ENCODE measurements around the gene USP31.

USP31 gene

GRCh38 chr16:23137818-23138217, 11.4 kb downstream of the USP31 start:
- no peak for TF ChIP-seq CTCF (IDR thresholded peaks at IDR 0.05; ENCODE audit: insufficient read depth, low read depth, low read length, missing control alignments)
- H3K4me3 ChIP-seq (ENCODE audit: low read length) = no peak overlapping the region
- no peak for DNase-seq (ENCODE audit: low read depth)

- no peak overlapping the region for H3K4me3 ChIP-seq (ENCODE audit: low read length)
- DNase-seq (ENCODE audit: low read depth) = no peak
- TF ChIP-seq CTCF (IDR thresholded peaks at IDR 0.05; ENCODE audit: insufficient read depth, low read depth, low read length, missing control alignments) = no peak
Measured at GRCh38 chr16:23137256-23137655, 12.0 kb downstream of the USP31 start.

- no peak for TF ChIP-seq CTCF (IDR thresholded peaks at IDR 0.05; ENCODE audit: insufficient read depth, low read depth, low read length, missing control alignments)
- no peak for DNase-seq (ENCODE audit: low read depth)
- H3K4me3 ChIP-seq (ENCODE audit: low read length) = no peak overlapping the region
Measured at GRCh38 chr16:23134274-23134673, 15.0 kb downstream of the USP31 start.

GRCh38 chr16:23132775-23133463, 16.3 kb downstream of the USP31 start:
- no peak for TF ChIP-seq CTCF (IDR thresholded peaks at IDR 0.05; ENCODE audit: insufficient read depth, low read depth, low read length, missing control alignments)
- DNase-seq (ENCODE audit: low read depth) = no peak
- H3K4me3 ChIP-seq (ENCODE audit: low read length) = no peak overlapping the region

- no peak for DNase-seq (ENCODE audit: low read depth)
- H3K4me3 ChIP-seq (ENCODE audit: low read length) = no peak overlapping the region
Measured at GRCh38 chr16:23131931-23132621, 17.2 kb downstream of the USP31 start.

GRCh38 chr16:23131436-23131835, 17.8 kb downstream of the USP31 start:
- H3K4me3 ChIP-seq (ENCODE audit: low read length) = no peak overlapping the region
- DNase-seq (ENCODE audit: low read depth) = no peak

More at GRCh38 chr16:23131931-23132621, 17.2 kb downstream of the USP31 start:
- no peak for TF ChIP-seq CTCF (IDR thresholded peaks at IDR 0.05; ENCODE audit: insufficient read depth, low read depth, low read length, missing control alignments)

More at GRCh38 chr16:23131436-23131835, 17.8 kb downstream of the USP31 start:
- TF ChIP-seq CTCF (IDR thresholded peaks at IDR 0.05; ENCODE audit: insufficient read depth, low read depth, low read length, missing control alignments) = no peak

Measured in epithelial cell of esophagus (primary cell).